Fibroblast of skin of right quadriceps (primary cell): ENCODE measurements around the gene IQCE.
A peak's percentile ranks its signal among the peaks of the same experiment; 100 is the strongest.
"Not testable (repeated sequence)": the region's sequence is repeated elsewhere in the genome, so short reads cannot be mapped to it uniquely, and the experiment has no call there.

Experiments used
- DNase-seq: peaks from one replicate; pipeline ENCODE4 v3.0.0-alpha.2; 2013

The IQCE gene

GRCh38 chr7:2554661-2555111 is 4.1 kb upstream of the IQCE start:
- DNase-seq, result no peak

GRCh38 chr7:2555121-2556052 is 3.4 kb upstream of the IQCE start, which contains the start of gene BRAT1:
TSS of gene BRAT1 (minus strand) at chr7:2555524. CDS start at chr7:2554431, 1,093 bp downstream.
- DNase-seq, result peak; percentile 92

- DNase-seq, result no peak
Measured at GRCh38 chr7:2559283-2559950, 638 bp downstream of the IQCE start.

GRCh38 chr7:2563955-2564354 is 5.2 kb downstream of the IQCE start:
- DNase-seq, result not testable (repeated sequence)

- DNase-seq, result no peak
Measured at GRCh38 chr7:2564970-2565540, 6.3 kb downstream of the IQCE start.

GRCh38 chr7:2566348-2566889 is 7.6 kb downstream of the IQCE start:
- DNase-seq, result no peak

GRCh38 chr7:2566890-2567678 is 8.3 kb downstream of the IQCE start:
- no peak for DNase-seq

GRCh38 chr7:2567679-2568278 is 9.0 kb downstream of the IQCE start:
- DNase-seq, result peak; percentile 31

- no peak for DNase-seq
Measured at GRCh38 chr7:2568521-2569223, 9.9 kb downstream of the IQCE start.

- no peak for DNase-seq
Measured at GRCh38 chr7:2569421-2569820, 10.6 kb downstream of the IQCE start.

- no peak for DNase-seq
Measured at GRCh38 chr7:2570021-2570420, 11.2 kb downstream of the IQCE start.

GRCh38 chr7:2571409-2571808 is 12.6 kb downstream of the IQCE start:
- no peak for DNase-seq

GRCh38 chr7:2572101-2572842 is 13.5 kb downstream of the IQCE start:
- DNase-seq, result no peak

GRCh38 chr7:2573761-2574160 is 15.0 kb downstream of the IQCE start:
- no peak for DNase-seq

- no peak for DNase-seq
Measured at GRCh38 chr7:2575046-2575732, 16.4 kb downstream of the IQCE start.

GRCh38 chr7:2575733-2576340 is 17.1 kb downstream of the IQCE start:
- DNase-seq, result peak; percentile 16

- no peak for DNase-seq
Measured at GRCh38 chr7:2576742-2577491, 18.1 kb downstream of the IQCE start.

GRCh38 chr7:2577914-2578680 is 19.3 kb downstream of the IQCE start:
- no peak for DNase-seq
